DOHH2 (cell line): Measurements from ENCODE around the gene KBTBD13.

Experiments used
- EZH2phosphoT487 ChIP-seq: fragments of 200-600 bp; sonication (generic); IDR thresholded peaks from 2 replicates; pipeline ENCODE4 v1.6.1; 2017; ENCODE audit warnings: borderline replicate concordance, mild to moderate bottlenecking, antibody characterized with exemption, low read length, moderate library complexity, mixed read lengths
- TF ChIP-seq, protein P1 (sequence below): fragments of 200-600 bp; sonication (generic); IDR thresholded peaks from one replicate; pipeline ENCODE4 v1.5.1; 2014; ENCODE audit warnings: antibody characterized with exemption, mild to moderate bottlenecking, low read depth, low read length; ENCODE audit not compliant: poor library complexity, severe bottlenecking

DNA sequence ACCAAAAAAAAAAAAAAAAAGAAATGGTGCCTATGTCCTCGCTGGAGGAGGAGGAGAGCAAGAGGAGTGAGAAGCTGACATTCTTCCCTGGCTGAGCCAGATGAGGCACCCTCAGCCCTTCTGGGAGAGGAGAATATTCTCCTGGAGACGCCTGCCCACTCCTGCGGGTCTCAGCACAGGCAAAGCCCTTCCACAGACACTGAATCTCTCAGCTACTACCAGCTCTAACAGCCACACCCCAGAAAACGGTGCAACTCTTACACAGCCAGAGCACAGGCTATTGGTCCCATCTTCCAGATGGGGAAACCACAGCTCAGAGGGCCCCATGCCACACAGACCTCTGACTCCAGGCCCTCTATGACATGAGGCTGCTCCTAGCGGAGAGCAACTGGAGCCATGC is 14.5 kb upstream of the KBTBD13 start:
- TF ChIP-seq, protein P1, sequence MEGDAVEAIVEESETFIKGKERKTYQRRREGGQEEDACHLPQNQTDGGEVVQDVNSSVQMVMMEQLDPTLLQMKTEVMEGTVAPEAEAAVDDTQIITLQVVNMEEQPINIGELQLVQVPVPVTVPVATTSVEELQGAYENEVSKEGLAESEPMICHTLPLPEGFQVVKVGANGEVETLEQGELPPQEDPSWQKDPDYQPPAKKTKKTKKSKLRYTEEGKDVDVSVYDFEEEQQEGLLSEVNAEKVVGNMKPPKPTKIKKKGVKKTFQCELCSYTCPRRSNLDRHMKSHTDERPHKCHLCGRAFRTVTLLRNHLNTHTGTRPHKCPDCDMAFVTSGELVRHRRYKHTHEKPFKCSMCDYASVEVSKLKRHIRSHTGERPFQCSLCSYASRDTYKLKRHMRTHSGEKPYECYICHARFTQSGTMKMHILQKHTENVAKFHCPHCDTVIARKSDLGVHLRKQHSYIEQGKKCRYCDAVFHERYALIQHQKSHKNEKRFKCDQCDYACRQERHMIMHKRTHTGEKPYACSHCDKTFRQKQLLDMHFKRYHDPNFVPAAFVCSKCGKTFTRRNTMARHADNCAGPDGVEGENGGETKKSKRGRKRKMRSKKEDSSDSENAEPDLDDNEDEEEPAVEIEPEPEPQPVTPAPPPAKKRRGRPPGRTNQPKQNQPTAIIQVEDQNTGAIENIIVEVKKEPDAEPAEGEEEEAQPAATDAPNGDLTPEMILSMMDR: no peak
- no peak for TF ChIP-seq EZH2phosphoT487
